ENCODE results near the gene KRTAP5-3. TPM values are rescaled to one million over a fixed set of nuclear protein-coding genes. Genes with fewer than 3 reads are reported as not detected.
A peak's percentile ranks its signal among the peaks of the same experiment; 100 is the strongest.

Gene KRTAP5-3
- polyA plus RNA-seq, 5 donors = not detected

- DNase-seq = no peak
Observed at GRCh38 chr11:1643146-1643690, 35.0 kb upstream of the KRTAP5-3 start.

GRCh38 chr11:1642288-1643145 lies 34.3 kb upstream of the KRTAP5-3 start:
- DNase-seq = no peak

- DNase-seq = no peak
Observed at GRCh38 chr11:1641096-1641495, 32.8 kb upstream of the KRTAP5-3 start.

- no peak for DNase-seq
Observed at GRCh38 chr11:1640076-1640946, 32.0 kb upstream of the KRTAP5-3 start.

GRCh38 chr11:1639666-1640065 lies 31.4 kb upstream of the KRTAP5-3 start:
- DNase-seq = no peak

GRCh38 chr11:1639102-1639620 lies 30.9 kb upstream of the KRTAP5-3 start:
- DNase-seq = peak in 1 of 2 donors; percentile 38

- DNase-seq = no peak
Observed at GRCh38 chr11:1638344-1638743, 30.1 kb upstream of the KRTAP5-3 start.

GRCh38 chr11:1637628-1638027 lies 29.4 kb upstream of the KRTAP5-3 start:
- no peak for DNase-seq

GRCh38 chr11:1636291-1636950 lies 28.2 kb upstream of the KRTAP5-3 start:
- DNase-seq = no peak

- no peak for DNase-seq
Observed at GRCh38 chr11:1633864-1634263, 25.6 kb upstream of the KRTAP5-3 start.

GRCh38 chr11:1632053-1632714 lies 23.9 kb upstream of the KRTAP5-3 start:
- DNase-seq = no peak

- no peak for DNase-seq
Observed at GRCh38 chr11:1631066-1631568, 22.9 kb upstream of the KRTAP5-3 start.

GRCh38 chr11:1630271-1630670 lies 22.0 kb upstream of the KRTAP5-3 start:
- no peak for DNase-seq

- no peak for DNase-seq
Observed at GRCh38 chr11:1629326-1630185, 21.3 kb upstream of the KRTAP5-3 start, which contains the start of gene KRTAP5-5. Gene KRTAP5-5, plus strand, starts transcription at chr11:1629775. Its CDS starts 66 bp downstream, at chr11:1629841.

GRCh38 chr11:1628506-1629325 lies 20.5 kb upstream of the KRTAP5-3 start:
- DNase-seq = peak in 1 of 2 donors; percentile 37

- no peak for DNase-seq
Observed at GRCh38 chr11:1625541-1625940, 17.3 kb upstream of the KRTAP5-3 start.

GRCh38 chr11:1624621-1625020 lies 16.4 kb upstream of the KRTAP5-3 start:
- no peak for DNase-seq

GRCh38 chr11:1623716-1624115 lies 15.5 kb upstream of the KRTAP5-3 start:
- DNase-seq = no peak

GRCh38 chr11:1622086-1622485 lies 13.8 kb upstream of the KRTAP5-3 start, which contains the start of gene KRTAP5-4:
Gene KRTAP5-4, minus strand, starts transcription at chr11:1622138. Its CDS starts 45 bp downstream, at chr11:1622093.
- DNase-seq = no peak
